C4-2B (cell line): ENCODE data around the gene WDR89.
"Not testable (repeated sequence)": the region's sequence is repeated elsewhere in the genome, so short reads cannot be mapped to it uniquely, and the experiment has no call there.

ENCODE experiments used
- CTCF ChIP-seq: fragments of 450-650 bp; conservative IDR thresholded peaks from 2 replicates; pipeline ENCODE4 v1.5.1; 2017; ENCODE audit warnings: mild to moderate bottlenecking
- ZFX ChIP-seq: fragments of 450-650 bp; IDR thresholded peaks from 2 replicates; pipeline ENCODE4 v1.6.1; 2017

- not testable (repeated sequence) for TF ChIP-seq CTCF, ZFX
These were observed 20.2 kb upstream of the WDR89 start for GRCh38 chr14:63661881-63662280.
